Measurements from ENCODE around the gene UBE2N.
"Not testable (repeated sequence)": the region's sequence is repeated elsewhere in the genome, so short reads cannot be mapped to it uniquely, and the experiment has no call there.

The UBE2N gene

GRCh38 chr12:93380480-93381121 lies 61.1 kb downstream of the UBE2N start:
- DNase-seq (ENCODE audit: low read depth, low spot score) = no peak

DNA sequence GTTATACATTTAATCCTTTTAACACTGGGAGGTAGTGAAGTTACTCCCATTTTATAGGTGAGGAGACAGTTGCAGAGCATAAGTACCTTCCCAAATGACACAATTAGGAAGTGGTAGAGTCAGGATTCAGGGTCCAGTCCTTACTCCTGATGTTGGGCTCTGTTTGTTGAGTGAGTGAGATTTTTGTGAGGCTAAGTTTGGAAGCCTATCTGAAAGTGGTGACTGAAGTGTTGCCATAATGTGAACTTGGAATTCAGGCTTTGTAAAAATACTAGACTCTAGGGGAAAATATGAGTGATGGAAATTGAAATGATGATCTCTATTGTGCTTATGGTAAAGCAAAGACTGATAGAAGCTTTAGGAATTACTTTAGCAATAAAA lies 61.8 kb downstream of the UBE2N start:
- DNase-seq (ENCODE audit: low read depth, low spot score) = no peak

- no peak for DNase-seq (ENCODE audit: low read depth, low spot score)
These were observed 62.3 kb downstream of the UBE2N start for GRCh38 chr12:93379326-93379980.

- DNase-seq (ENCODE audit: low read depth, low spot score) = no peak
These were observed 62.8 kb downstream of the UBE2N start for GRCh38 chr12:93378998-93379325.

GRCh38 chr12:93378196-93378997 lies 63.4 kb downstream of the UBE2N start:
- not testable (repeated sequence) for DNase-seq (ENCODE audit: low read depth, low spot score)

DNA sequence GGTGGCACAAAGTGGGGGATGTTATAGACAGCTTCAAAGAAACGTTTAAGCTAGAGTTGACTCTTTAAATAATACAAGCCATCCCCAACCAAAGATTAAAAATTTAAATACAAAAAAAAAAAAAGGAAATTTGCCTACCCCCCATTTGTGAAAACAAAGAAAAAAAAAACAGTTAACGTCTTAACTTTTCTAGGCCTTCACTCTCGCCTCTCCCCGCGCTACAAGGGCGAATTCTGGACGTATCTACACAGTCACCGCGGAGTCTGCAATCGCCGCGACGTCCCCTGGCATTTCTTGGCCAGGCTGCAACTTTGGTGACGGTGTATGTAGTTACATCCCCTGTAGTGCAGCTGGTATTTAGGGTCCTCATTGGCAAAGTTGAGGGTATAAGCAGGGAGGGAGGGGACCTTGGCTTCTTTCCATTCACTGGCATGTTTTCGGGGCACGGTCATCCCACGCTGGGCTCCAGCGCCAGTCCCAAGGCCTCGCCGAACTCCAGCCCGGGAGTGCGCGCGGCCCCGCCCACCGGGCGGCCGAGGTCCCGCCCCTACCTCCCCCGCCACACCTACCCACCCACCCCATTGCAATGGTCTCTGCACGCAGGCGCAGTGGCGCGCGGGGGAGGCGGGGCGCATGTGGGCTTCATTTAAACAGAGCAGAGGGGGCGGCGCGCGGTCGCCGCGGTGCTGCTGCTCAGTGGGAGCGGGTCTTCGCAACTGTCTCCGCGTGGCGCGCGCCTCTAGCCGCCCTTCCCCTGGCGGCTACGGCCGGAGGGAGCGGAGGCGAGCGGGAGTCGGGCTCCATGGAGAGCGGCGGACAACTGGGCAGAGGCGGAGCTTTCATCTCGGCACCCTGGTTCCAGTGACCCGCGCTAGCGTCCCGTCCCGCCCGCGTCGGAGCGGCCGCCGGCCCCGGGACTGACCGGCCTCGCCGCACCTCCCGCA lies 64.2 kb downstream of the UBE2N start, which contains the start of gene NUDT4:
TSS of gene NUDT4 (plus strand) at position 674 of the 944 bp plus-strand sequence. CDS start 398 bp downstream, outside the sequence.
- no peak for DNase-seq (ENCODE audit: low read depth, low spot score)

DNA sequence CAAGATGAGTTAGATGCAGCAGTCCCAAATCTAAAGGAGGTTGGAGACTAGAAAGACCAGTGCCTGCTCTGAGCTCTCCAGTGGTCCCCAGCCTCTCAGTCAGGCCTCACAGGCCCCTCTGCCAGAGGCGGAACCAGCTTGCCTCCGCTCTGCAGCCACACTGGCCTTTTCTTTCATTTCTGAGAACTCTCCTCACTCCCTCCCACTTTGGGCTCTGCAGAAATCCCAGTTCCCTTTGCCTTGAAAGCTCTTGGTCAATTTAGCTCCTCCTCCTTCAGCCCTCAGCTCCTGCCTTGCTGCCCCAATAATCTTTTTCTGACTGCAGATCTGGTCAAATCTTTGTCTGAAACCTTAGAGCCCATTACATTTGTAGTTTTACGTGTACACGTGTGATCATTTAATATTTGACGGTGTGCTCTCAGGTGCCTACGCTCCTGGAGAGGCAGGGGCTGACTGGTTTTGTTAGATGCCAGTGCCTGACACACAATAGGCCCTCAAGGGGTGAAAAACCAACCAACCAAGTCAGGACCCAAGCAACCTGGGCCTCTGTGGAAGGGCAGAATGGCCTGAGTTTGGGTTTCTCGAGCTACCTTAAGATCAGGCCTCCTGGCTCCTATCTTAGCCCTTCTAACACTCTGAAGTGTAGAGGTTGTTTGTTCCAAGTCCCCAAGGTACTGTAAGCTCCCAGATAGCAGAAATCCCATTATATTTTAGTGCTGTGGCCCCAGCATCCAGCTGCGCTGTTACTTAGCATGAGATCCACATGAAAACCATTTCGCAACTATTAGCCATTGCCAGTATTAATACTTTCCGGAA lies 65.1 kb downstream of the UBE2N start:
- DNase-seq (ENCODE audit: low read depth, low spot score) = no peak

GRCh38 chr12:93375906-93376305 lies 65.8 kb downstream of the UBE2N start:
- no peak for DNase-seq (ENCODE audit: low read depth, low spot score)

- no peak for DNase-seq (ENCODE audit: low read depth, low spot score)
These were observed 67.6 kb downstream of the UBE2N start for GRCh38 chr12:93373961-93374656.

DNA sequence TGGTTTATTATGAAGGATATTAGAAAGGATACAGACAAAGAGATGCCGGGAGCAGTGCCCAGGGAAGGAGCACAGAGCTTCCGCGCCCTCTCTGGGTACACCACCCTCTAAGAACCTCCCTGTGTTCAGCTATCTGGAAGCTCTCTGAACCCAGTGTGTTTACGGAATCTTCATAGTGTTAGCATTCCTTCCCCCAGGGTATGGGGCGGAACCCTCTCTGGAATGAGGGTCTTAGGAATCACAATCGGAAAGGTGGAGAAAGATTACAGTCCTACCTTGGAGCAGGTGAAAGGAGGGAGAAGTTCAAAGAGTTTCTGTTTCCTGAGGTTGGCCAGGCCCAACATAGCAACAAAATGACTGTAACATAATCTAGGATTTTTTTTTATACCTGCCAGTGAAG lies 70.8 kb downstream of the UBE2N start:
- no peak for DNase-seq (ENCODE audit: low read depth, low spot score)

GRCh38 chr12:93369505-93369904 lies 72.2 kb downstream of the UBE2N start:
- DNase-seq (ENCODE audit: low read depth, low spot score) = no peak

- no peak for DNase-seq (ENCODE audit: low read depth, low spot score)
These were observed 73.0 kb downstream of the UBE2N start for GRCh38 chr12:93368766-93369165.

DNA sequence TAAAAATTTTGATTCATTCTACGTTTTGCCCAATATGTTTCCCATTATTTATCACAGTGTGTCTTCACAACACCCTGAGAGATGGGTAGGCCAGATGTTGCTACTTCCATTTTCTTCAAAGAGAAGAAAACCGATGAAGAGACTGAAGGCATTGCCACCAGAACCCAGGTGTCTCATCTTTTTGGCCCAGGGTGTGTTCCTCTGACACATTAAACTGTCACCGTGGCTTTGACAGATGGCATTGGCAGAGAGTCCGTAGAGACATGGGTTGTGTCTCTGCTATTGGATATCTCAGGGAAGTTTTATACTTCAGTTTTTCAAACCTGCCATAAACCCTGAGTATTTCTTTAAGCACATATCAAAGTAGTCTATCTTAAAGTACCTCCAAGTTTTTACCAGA lies 75.3 kb downstream of the UBE2N start:
- no peak for DNase-seq (ENCODE audit: low read depth, low spot score)

DNA sequence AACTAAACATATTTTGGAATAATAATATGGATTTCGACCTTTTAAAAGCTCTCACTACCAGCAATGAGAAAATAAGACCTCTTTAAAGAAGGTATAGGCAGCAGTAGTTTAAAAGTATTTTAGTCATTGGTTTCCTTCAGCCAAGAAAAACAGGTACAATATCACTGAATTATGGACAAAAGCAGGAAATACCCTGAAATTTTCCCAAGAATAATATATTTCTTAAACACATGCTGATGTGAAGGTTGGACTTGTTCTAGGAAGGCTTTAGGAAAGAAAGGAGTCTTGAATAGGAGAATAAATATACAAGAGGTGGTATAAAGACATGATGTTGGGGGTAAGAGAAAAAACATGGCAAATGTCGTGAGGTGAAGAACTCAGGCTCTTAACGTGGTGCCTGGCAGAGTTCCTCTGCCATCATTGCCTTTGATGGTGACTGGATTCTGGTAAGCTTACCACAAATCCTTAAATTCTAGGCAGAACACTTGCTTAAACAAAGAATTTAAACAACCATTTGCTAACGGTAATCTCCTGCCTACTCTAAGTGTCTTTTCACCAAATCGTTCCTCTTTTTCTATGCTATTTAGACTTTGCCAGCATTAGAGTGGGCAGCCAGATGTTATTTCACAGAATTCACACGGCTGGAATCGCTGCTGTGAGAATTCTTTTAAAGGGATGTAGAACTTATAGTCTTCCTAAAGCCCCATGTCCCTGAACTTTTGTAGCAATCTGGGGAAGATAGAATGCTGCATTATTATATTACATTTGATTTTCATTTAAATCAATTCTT lies 75.9 kb downstream of the UBE2N start:
- no peak for DNase-seq (ENCODE audit: low read depth, low spot score)

- no peak for DNase-seq (ENCODE audit: low read depth, low spot score)
These were observed 77.9 kb downstream of the UBE2N start for GRCh38 chr12:93363841-93364297.

- no peak for DNase-seq (ENCODE audit: low read depth, low spot score)
These were observed 80.4 kb downstream of the UBE2N start for GRCh38 chr12:93361151-93361919.

DNA sequence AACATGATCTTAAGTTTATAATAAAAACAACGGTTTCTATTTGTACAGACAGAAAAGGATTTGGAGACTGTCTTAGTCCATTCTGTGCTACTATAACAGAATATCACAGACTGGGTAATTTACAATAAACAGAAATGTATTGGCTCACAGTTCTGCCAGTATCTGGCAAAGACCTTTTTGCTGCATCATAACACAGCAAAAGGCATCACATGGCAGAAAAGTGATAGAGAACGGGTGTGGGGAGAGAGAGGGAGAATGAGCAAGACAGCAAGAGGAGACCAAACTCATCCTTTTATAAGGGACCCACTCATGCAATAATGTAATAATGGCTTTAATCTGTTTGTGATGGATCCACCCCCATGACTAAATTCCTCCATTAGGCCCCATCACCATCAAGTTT lies 81.1 kb downstream of the UBE2N start:
- no peak for DNase-seq (ENCODE audit: low read depth, low spot score)

DNA sequence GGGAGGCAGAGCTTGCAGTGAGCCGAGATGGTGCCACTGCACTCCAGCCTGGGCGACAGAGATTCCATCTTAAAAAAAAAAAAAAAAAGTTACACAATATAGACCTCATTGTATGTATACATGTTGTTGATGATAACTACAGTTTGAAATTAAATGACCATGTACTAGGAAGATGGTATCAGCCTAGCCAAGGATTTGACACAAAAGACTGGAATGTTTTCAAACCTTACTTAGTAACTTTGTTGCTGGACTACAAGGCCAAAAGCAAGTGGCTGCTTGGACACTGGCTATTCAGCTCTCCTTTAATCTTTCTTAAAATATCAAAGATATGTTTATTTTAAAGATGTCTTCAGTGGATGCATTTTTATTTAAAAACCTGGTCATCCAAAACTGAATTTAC lies 82.9 kb downstream of the UBE2N start:
- DNase-seq (ENCODE audit: low read depth, low spot score) = no peak

- no peak for DNase-seq (ENCODE audit: low read depth, low spot score)
These were observed 83.7 kb downstream of the UBE2N start for GRCh38 chr12:93358058-93358457.

Measured in iPS DF 19.7 (cell line).